ENCODE measurements around the gene CMIP. TPM values are rescaled to one million over a fixed set of nuclear protein-coding genes. Genes with fewer than 3 reads are reported as not detected.

CMIP gene
- total RNA-seq, 1 experiment from 2014 or later, result 25.7 TPM

DNA sequence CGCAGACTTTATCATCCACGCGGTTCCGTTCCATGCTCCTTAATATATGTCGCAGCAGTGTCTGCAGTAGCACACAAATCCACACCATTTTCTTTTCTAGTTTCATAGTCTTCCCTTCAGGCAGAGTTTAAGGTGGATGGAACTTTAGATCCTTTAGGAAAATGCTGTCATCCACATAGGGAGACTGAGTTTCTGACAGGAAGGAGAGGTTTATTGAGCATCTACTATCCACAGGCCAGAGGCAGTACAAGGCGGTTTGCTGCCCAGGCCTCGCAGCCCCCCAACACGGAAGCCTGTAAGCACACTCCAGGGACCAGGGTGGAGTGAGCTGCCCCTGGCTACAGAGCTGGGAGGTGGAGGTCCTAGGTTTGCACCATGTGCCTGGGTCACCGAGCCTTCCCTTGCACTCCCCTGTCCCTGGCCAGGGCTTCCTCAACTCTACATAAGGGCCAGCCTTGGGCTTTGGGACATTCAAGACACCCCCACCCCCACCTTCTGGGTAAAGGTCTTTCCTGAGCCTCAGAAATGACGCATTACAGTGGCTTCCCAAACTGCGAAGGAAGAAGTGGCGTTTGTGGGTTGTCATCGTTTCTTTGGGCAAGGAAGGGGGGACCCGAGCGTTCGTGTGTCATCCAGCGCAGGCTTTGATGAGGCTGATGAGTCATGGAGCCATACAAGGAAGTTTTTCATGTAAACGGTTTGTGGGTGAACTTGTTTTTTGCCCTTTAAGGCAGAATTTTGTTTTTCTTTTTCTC is 188.0 kb downstream of the CMIP start:
- peaks cover 61% of the 10 kb centered on the region for H3K79me2 ChIP-seq (ENCODE audit: low read length)
- H3K9me2 ChIP-seq (replicated peaks; ENCODE audit: low read length), result no peaks in the 10 kb centered on the region
- intact Hi-C loops (cut with micrococcal nuclease), result loop anchor here (2.0 kb wide), 1 partner anchor 52 kb away; no protein-coding TSS in a partner anchor
- peak overlapping the region; percentile 67 for H3K4me2 ChIP-seq (ENCODE audit: low read length)
- no peak overlapping the region for H3K4me3 ChIP-seq (ENCODE audit: low read length)
- H3K27ac ChIP-seq (ENCODE audit: low read length), result peak overlapping the region; percentile 90
- 0 out of 2 replicates have a peak, but pooled peaks cover 5% of the 10 kb centered on the region for H3K36me3 ChIP-seq (ENCODE audit: low read depth, low read length)
- no TSS peak for BruUV-seq (replicated peaks)
- peak; percentile 80 for ATAC-seq
- no peak overlapping the region for H2AFZ ChIP-seq (ENCODE audit: low read length)
- peaks cover 18% of the 10 kb centered on the region for H3K4me1 ChIP-seq (ENCODE audit: insufficient read depth, low read length)
- H3K27me3 ChIP-seq (ENCODE audit: low read length), result no peaks in the 10 kb centered on the region
- peak overlapping the region; percentile 66 for H3K9ac ChIP-seq (ENCODE audit: low read length)
- ChIA-PET POLR2A (ENCODE audit: unreplicated experiment) (no interaction called here), CTCF (no interaction called here)
- TF ChIP-seq EZH2phosphoT487 (IDR thresholded peaks at IDR 0.05; ENCODE audit: borderline replicate concordance, low read length), result no peak
- TF ChIP-seq, protein P1, sequence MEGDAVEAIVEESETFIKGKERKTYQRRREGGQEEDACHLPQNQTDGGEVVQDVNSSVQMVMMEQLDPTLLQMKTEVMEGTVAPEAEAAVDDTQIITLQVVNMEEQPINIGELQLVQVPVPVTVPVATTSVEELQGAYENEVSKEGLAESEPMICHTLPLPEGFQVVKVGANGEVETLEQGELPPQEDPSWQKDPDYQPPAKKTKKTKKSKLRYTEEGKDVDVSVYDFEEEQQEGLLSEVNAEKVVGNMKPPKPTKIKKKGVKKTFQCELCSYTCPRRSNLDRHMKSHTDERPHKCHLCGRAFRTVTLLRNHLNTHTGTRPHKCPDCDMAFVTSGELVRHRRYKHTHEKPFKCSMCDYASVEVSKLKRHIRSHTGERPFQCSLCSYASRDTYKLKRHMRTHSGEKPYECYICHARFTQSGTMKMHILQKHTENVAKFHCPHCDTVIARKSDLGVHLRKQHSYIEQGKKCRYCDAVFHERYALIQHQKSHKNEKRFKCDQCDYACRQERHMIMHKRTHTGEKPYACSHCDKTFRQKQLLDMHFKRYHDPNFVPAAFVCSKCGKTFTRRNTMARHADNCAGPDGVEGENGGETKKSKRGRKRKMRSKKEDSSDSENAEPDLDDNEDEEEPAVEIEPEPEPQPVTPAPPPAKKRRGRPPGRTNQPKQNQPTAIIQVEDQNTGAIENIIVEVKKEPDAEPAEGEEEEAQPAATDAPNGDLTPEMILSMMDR (conservative IDR thresholded peaks at IDR 0.05; ENCODE audit: low read depth, low read length), result no peak
- TF ChIP-seq EZH2 (IDR thresholded peaks at IDR 0.05; ENCODE audit: low read length, unreplicated experiment), result no peak
- H3K9me3 ChIP-seq (ENCODE audit: low read length), result no peaks in the 10 kb centered on the region
- H3F3A ChIP-seq (ENCODE audit: low read length, unreplicated experiment), result no peaks in the 10 kb centered on the region
- H4K20me1 ChIP-seq (ENCODE audit: low read length), result no peaks in the 10 kb centered on the region
- peak; percentile 85 for DNase-seq

DNA sequence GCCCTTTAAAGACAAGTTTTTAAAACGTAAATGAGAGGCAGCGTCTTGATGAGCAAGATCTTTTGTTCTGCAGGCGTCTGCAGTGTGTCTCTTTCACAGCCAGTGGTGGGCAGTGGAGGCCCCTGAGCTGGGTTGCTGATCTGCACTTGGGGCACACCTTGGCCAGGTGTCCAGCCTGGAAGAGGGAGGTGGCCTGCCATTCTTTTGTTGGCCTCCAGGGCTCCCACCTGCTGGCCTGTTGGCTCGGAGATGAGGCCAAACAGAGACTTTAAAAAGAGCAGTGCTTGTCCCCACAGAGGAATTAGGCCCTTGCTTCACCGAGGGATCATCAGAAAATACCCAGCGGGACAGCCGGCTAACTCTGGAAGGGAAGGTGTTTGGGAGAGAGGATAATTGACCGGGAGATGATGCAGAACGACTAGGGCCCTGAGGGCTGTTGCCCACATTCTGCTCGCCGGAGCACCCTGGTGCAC is 188.6 kb downstream of the CMIP start:
- Histone ChIP-seq H3K27me3 (ENCODE audit: low read length) (no peaks in the 10 kb centered on the region), H3K36me3 (ENCODE audit: low read depth, low read length) (0 out of 2 replicates have a peak, but pooled peaks cover 5% of the 10 kb centered on the region), H3K9me2 (replicated peaks; ENCODE audit: low read length) (no peaks in the 10 kb centered on the region), H3K79me2 (ENCODE audit: low read length) (peaks cover 63% of the 10 kb centered on the region), H3K4me3 (ENCODE audit: low read length) (no peak overlapping the region), H3K27ac (ENCODE audit: low read length) (peak overlapping the region; percentile 90), H3K9me3 (ENCODE audit: low read length) (no peaks in the 10 kb centered on the region), H2AFZ (ENCODE audit: low read length) (no peak overlapping the region), H3F3A (ENCODE audit: low read length, unreplicated experiment) (no peaks in the 10 kb centered on the region), H3K9ac (ENCODE audit: low read length) (peak overlapping the region; percentile 66), H3K4me1 (ENCODE audit: insufficient read depth, low read length) (peaks cover 18% of the 10 kb centered on the region), H3K4me2 (ENCODE audit: low read length) (peak overlapping the region; percentile 67), H4K20me1 (ENCODE audit: low read length) (no peaks in the 10 kb centered on the region)
- CTCF ChIA-PET, result no interaction called here
- no TSS peak for BruUV-seq (replicated peaks)
- POLR2A ChIA-PET (ENCODE audit: unreplicated experiment), result no interaction called here
- intact Hi-C loops (cut with micrococcal nuclease), result loop anchor here (2.0 kb wide), 1 partner anchor 52 kb away; no protein-coding TSS in a partner anchor
- no peak for TF ChIP-seq EZH2phosphoT487 (IDR thresholded peaks at IDR 0.05; ENCODE audit: borderline replicate concordance, low read length)
- TF ChIP-seq, protein P1 (conservative IDR thresholded peaks at IDR 0.05; ENCODE audit: low read depth, low read length), result peak; percentile 51
- no peak for DNase-seq
- peak; percentile 47 for ATAC-seq
